H9 (cell line): Measurements from ENCODE around the gene PTCH1. TPM values are rescaled to one million over a fixed set of nuclear protein-coding genes. Genes with fewer than 3 reads are reported as not detected.

Experiments used
- DNase-seq: peaks from one replicate; pipeline ENCODE4 v3.0.0-alpha.2; 2017
- H2AFZ ChIP-seq: one replicate; pipeline ENCODE4 v1.6.1; 2013; ENCODE audit warnings: mild to moderate bottlenecking, low read length, control low read depth, moderate library complexity
- H2AK5ac ChIP-seq: 2 replicates; pipeline ENCODE4 v1.6.1; 2013; ENCODE audit warnings: low read length, control low read depth, mixed read lengths; ENCODE audit not compliant: insufficient read length
- H2BK120ac ChIP-seq: one replicate; pipeline ENCODE4 v1.6.1; 2013; ENCODE audit warnings: low read depth, mild to moderate bottlenecking, low read length, control low read depth, inconsistent platforms; ENCODE audit not compliant: poor library complexity, severe bottlenecking
- H2BK12ac ChIP-seq: 2 replicates; pipeline ENCODE4 v1.6.1; 2013; ENCODE audit warnings: low read length, control low read depth, mixed read lengths, low read depth; ENCODE audit not compliant: insufficient read length
- H2BK15ac ChIP-seq: 2 replicates; pipeline ENCODE4 v1.6.1; 2013; ENCODE audit warnings: low read depth, low read length, control low read depth
- H2BK20ac ChIP-seq: one replicate; pipeline ENCODE4 v1.6.1; 2013; ENCODE audit warnings: low read depth, mild to moderate bottlenecking, low read length, control low read depth, inconsistent platforms; ENCODE audit not compliant: poor library complexity, severe bottlenecking
- H2BK5ac ChIP-seq: 2 replicates; pipeline ENCODE4 v1.6.1; 2013; ENCODE audit warnings: low read length, control low read depth, mixed read lengths; ENCODE audit not compliant: insufficient read length
- H3K14ac ChIP-seq: 2 replicates; pipeline ENCODE4 v1.6.1; 2013; ENCODE audit warnings: low read length, control low read depth; ENCODE audit not compliant: insufficient read depth
- H3K18ac ChIP-seq: 2 replicates; pipeline ENCODE4 v1.6.1; 2013; ENCODE audit warnings: low read depth, mild to moderate bottlenecking, mixed read lengths, low read length, control low read depth; ENCODE audit not compliant: insufficient read length
- H3K23ac ChIP-seq: 2 replicates; pipeline ENCODE4 v1.6.1; 2013; ENCODE audit warnings: low read length, control low read depth, mixed read lengths, low read depth; ENCODE audit not compliant: insufficient read length
- H3K23me2 ChIP-seq: 2 replicates; pipeline ENCODE4 v1.6.1; 2013; ENCODE audit warnings: low read depth, mild to moderate bottlenecking, mixed read lengths, low read length, control low read depth; ENCODE audit not compliant: insufficient read length, poor library complexity, severe bottlenecking
- H3K27ac ChIP-seq: 2 replicates; pipeline ENCODE4 v1.5.1; 2013; ENCODE audit warnings: low read length, control low read depth, mixed read lengths, low read depth; ENCODE audit not compliant: insufficient read length
- H3K27me3 ChIP-seq: 2 replicates; pipeline ENCODE4 v1.6.1; 2013; ENCODE audit warnings: low read length, control low read depth, inconsistent platforms; ENCODE audit not compliant: insufficient read depth
- H3K4ac ChIP-seq: 2 replicates; pipeline ENCODE4 v1.6.1; 2013; ENCODE audit warnings: low read depth, mild to moderate bottlenecking, control low read depth, inconsistent platforms, low read length, moderate library complexity
- H3K4me1 ChIP-seq: 2 replicates; pipeline ENCODE4 v1.6.1; 2013; ENCODE audit warnings: low read length, control low read depth, inconsistent platforms; ENCODE audit not compliant: insufficient read depth
- H3K4me2 ChIP-seq: 2 replicates; pipeline ENCODE4 v1.6.1; 2013; ENCODE audit warnings: low read length, control low read depth, mixed read lengths; ENCODE audit not compliant: insufficient read length, insufficient read depth
- H3K56ac ChIP-seq: 2 replicates; pipeline ENCODE4 v1.6.1; 2013; ENCODE audit warnings: low read depth, mild to moderate bottlenecking, mixed read lengths, low read length, control low read depth; ENCODE audit not compliant: insufficient read length
- H3K79me1 ChIP-seq: 2 replicates; pipeline ENCODE4 v1.6.1; 2013; ENCODE audit warnings: low read depth, mild to moderate bottlenecking, moderate library complexity, low read length, control low read depth, inconsistent platforms; ENCODE audit not compliant: insufficient read depth, poor library complexity, severe bottlenecking
- H3K79me2 ChIP-seq: 2 replicates; pipeline ENCODE4 v1.6.1; 2013; ENCODE audit warnings: low read length, control low read depth, inconsistent platforms; ENCODE audit not compliant: insufficient read depth
- H3K9ac ChIP-seq: 2 replicates; pipeline ENCODE4 v1.6.1; 2013; ENCODE audit warnings: low read length, control low read depth, mixed read lengths; ENCODE audit not compliant: insufficient read length; ENCODE audit errors: extremely low read depth
- H3K9me3 ChIP-seq: one replicate; pipeline ENCODE4 v1.6.1; 2013; ENCODE audit warnings: low read depth, low read length, inconsistent platforms; ENCODE audit not compliant: control insufficient read depth
- H3T11ph ChIP-seq: one replicate; pipeline ENCODE4 v1.6.1; 2013; ENCODE audit warnings: mild to moderate bottlenecking, low read length, control low read depth, inconsistent platforms
- H4K20me1 ChIP-seq: one replicate; pipeline ENCODE4 v1.6.1; 2013; ENCODE audit not compliant: control insufficient read depth, insufficient read length, insufficient read depth
- H4K5ac ChIP-seq: 2 replicates; pipeline ENCODE4 v1.6.1; 2013; ENCODE audit warnings: low read depth, mild to moderate bottlenecking, mixed read lengths, low read length, control low read depth; ENCODE audit not compliant: insufficient read length
- H4K8ac ChIP-seq: replicated peaks from 2 replicates; pipeline ENCODE4 v1.6.1; 2013; ENCODE audit warnings: low read length, control low read depth, mixed read lengths, low read depth; ENCODE audit not compliant: insufficient read length
- H4K91ac ChIP-seq: 2 replicates; pipeline ENCODE4 v1.6.1; 2013; ENCODE audit warnings: low read depth, mild to moderate bottlenecking, moderate library complexity, mixed read lengths, low read length, control low read depth; ENCODE audit not compliant: insufficient read length
- H3K27ac Mint-ChIP-seq, 3 experiments: 2 replicates in 2 of 3; 3 replicates in 1 of 3; pipeline ENCODE4 v1.8.0; 2020 to 2021; ENCODE audit warnings: mixed read lengths in 3 of 3, mild to moderate bottlenecking in 1 of 3, moderate library complexity in 1 of 3
- H3K27me3 Mint-ChIP-seq: 2 replicates; pipeline ENCODE4 v1.8.0; 2021; ENCODE audit warnings: low read depth, mild to moderate bottlenecking, moderate library complexity, mixed read lengths
- H3K36me3 Mint-ChIP-seq, 3 experiments: 2 replicates in 2 of 3; 3 replicates in 1 of 3; pipeline ENCODE4 v1.8.0; 2020 to 2021; ENCODE audit warnings: low read depth in 3 of 3, mixed read lengths in 3 of 3; ENCODE audit not compliant: insufficient read depth in 1 of 3
- H3K4me1 Mint-ChIP-seq, 2 experiments: 2 replicates each; pipeline ENCODE4 v1.8.0; 2020; ENCODE audit warnings: mixed read lengths in 2 of 2
- H3K4me3 Mint-ChIP-seq, 2 experiments: 2 replicates in 1 of 2; 3 replicates in 1 of 2; pipeline ENCODE4 v1.8.0; 2020 to 2021; ENCODE audit warnings: mild to moderate bottlenecking in 2 of 2, mixed read lengths in 2 of 2, moderate library complexity in 1 of 2
- H3K9me3 Mint-ChIP-seq, 2 experiments: 2 replicates in 1 of 2; 3 replicates in 1 of 2; pipeline ENCODE4 v1.8.0; 2020; ENCODE audit warnings: mild to moderate bottlenecking in 2 of 2, mixed read lengths in 2 of 2, moderate library complexity in 1 of 2
- WGBS: extraction: QIAGEN DNeasy Blood & Tissue Kit; methylation state at CpG from one replicate; pipeline ENCODE4 v1.1.7; 2013; ENCODE audit warnings: missing lambda C conversion rate, low lambda C conversion rate, mixed read lengths; ENCODE audit not compliant: insufficient read length; ENCODE audit errors: extremely low coverage; 5-methylcytosine and 5-hydroxymethylcytosine counted together
- total RNA-seq: library from RNA; stranded (reverse); gene quantifications from 2 replicates; pipeline ENCODE4 v1.2.1, GENCODE V29; 2021
- TF ChIP-seq, protein P1 (sequence below): fragments of 200-600 bp; sonication (generic); conservative IDR thresholded peaks from 3 replicates; pipeline ENCODE4 v1.8.0; 2021; ENCODE audit warnings: antibody characterized with exemption, mild to moderate bottlenecking

The PTCH1 gene
- total RNA-seq, 1 experiment from 2014 or later = 9.1 TPM

DNA sequence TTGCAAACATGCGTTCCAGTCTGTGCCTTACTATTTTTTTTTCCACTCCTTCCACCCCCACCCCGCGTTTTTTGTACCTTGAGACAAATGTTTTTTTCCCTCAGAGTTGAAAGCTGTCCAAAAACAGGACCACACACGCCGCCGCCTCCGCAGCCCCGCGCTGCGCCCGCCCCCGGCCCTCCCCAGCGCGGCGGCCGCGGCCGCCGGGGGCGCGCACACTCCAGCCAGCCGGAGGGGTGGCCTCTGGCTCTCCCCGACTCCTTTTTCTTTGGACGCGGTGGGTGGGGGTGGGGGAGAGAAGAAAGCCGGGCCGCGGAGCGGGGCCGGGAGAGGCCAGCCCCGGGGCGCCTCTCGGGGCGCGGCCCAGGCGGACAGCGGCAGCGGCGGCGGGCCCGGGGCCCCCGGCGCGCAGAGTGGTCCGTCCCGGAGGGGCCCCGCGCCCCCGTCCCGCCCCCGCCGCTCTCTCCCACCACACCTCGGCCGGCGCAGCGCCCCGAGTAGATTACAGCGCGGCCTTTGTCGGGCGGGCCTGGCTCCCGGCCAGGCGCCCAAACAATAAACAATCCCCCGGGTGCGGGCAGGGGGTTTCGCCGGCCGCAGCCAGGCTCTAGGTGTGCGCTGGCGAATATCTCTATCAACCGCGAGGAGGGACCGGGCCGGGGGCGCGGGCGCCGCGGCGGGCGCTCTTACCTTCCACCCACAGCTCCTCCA is 10.9 kb downstream of the PTCH1 start:
- Histone ChIP-seq H4K8ac (no peak overlapping the region), H3K79me2 (no peaks in the 10 kb centered on the region; the same call in 1 of the 2 replicates), H3K23me2 (peaks cover 37% of the 10 kb centered on the region), H3K79me1 (no peaks in the 10 kb centered on the region), H2BK12ac (no peak overlapping the region), H3K9me3 (no peaks in the 10 kb centered on the region), H2AK5ac (no peak overlapping the region), H3K23ac (no peak overlapping the region), H3T11ph (no peak overlapping the region), H3K4me1 (no peaks in the 10 kb centered on the region), H2AFZ (no peak overlapping the region), H2BK5ac (no peak overlapping the region), H4K5ac (no peak overlapping the region), H4K20me1 (no peaks in the 10 kb centered on the region), H3K27ac (no peak overlapping the region), H3K27me3 (no peaks in the 10 kb centered on the region), H2BK20ac (no peak overlapping the region), H4K91ac (no peak overlapping the region), H3K9ac (peak overlapping the region; percentile 41), H3K4me2 (peak overlapping the region; percentile 76), H3K56ac (no peak overlapping the region), H3K14ac (peak overlapping the region; percentile 44; the same call in 1 of the 2 replicates), H2BK120ac (no peak overlapping the region), H2BK15ac (no peak overlapping the region), H3K18ac (peak overlapping the region; percentile 49), H3K4ac (no peak overlapping the region)
- peaks cover 0 to 8% (median 0%) of the 10 kb centered on the region in 3 experiments; a peak in 3 of 7 replicates for H3K36me3 Mint-ChIP-seq
- peak overlapping the region in 2 of 3 experiments; percentile 79 to 91; a peak in 5 of 7 replicates for H3K27ac Mint-ChIP-seq
- no CpG with 5 or more reads among the region's 81 CpGs for WGBS
- H3K4me1 Mint-ChIP-seq = peaks cover 32% of the 10 kb centered on the region in 2 experiments
- peaks cover 54% of the 10 kb centered on the region for H3K27me3 Mint-ChIP-seq
- TF ChIP-seq, protein P1, sequence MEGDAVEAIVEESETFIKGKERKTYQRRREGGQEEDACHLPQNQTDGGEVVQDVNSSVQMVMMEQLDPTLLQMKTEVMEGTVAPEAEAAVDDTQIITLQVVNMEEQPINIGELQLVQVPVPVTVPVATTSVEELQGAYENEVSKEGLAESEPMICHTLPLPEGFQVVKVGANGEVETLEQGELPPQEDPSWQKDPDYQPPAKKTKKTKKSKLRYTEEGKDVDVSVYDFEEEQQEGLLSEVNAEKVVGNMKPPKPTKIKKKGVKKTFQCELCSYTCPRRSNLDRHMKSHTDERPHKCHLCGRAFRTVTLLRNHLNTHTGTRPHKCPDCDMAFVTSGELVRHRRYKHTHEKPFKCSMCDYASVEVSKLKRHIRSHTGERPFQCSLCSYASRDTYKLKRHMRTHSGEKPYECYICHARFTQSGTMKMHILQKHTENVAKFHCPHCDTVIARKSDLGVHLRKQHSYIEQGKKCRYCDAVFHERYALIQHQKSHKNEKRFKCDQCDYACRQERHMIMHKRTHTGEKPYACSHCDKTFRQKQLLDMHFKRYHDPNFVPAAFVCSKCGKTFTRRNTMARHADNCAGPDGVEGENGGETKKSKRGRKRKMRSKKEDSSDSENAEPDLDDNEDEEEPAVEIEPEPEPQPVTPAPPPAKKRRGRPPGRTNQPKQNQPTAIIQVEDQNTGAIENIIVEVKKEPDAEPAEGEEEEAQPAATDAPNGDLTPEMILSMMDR = no peak
- peak; percentile 61 for DNase-seq
- no peaks in the 10 kb centered on the region; a peak in 1 of 5 replicates for H3K9me3 Mint-ChIP-seq
- peak overlapping the region; percentile 74 to 94 for H3K4me3 Mint-ChIP-seq
